HG03095 (cell line): Measurements from ENCODE around the gene INPP5B.
"Not testable (repeated sequence)": the region's sequence is repeated elsewhere in the genome, so short reads cannot be mapped to it uniquely, and the experiment has no call there.

Experiments
- ATAC-seq: cut with Tn5 transposase; IDR thresholded peaks from one replicate; pipeline ENCODE4 v1.9.1; 2021; ENCODE audit warnings: moderate library complexity; ENCODE audit not compliant: unreplicated experiment

Gene INPP5B

DNA sequence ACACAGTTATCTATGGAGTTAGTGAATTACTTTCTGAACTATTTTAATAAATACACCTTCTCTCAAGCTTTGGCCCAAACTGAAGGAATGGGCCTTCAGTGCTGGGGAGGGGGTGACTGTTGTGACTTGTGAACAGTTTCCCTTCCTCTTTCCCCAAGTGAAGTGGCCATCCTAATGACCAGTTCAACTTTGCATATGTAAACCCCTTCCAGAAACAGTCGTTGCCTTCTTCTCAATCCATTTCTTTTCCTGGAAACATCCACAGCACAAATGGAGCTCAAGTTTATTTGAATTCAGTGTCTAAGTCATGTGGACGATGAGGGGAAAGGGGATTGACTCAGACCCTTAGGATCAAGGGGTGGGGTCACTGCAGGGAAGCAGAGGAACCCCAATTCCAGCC, 1.3 kb upstream of the INPP5B start:
- ATAC-seq, result no peak

DNA sequence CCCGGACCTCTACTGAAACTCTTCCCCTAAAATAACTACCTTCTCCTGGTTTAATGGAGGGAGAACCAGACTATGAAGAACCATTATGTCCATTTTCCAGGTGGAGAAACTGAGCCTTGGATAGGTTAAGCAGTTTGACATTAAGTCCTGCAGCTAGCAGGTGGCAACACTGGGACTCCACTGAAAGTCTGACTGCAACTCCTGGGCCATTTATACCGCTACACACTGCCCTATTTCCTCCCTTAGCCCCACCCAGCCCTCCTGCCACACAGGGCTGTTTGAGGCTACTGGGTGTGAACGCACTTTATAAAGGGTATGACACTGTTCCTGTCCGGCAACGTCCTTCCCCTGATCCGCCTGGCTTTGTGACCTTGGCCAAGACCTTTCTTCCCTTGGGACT, 511 bp upstream of the INPP5B start:
- ATAC-seq, result no peak

DNA sequence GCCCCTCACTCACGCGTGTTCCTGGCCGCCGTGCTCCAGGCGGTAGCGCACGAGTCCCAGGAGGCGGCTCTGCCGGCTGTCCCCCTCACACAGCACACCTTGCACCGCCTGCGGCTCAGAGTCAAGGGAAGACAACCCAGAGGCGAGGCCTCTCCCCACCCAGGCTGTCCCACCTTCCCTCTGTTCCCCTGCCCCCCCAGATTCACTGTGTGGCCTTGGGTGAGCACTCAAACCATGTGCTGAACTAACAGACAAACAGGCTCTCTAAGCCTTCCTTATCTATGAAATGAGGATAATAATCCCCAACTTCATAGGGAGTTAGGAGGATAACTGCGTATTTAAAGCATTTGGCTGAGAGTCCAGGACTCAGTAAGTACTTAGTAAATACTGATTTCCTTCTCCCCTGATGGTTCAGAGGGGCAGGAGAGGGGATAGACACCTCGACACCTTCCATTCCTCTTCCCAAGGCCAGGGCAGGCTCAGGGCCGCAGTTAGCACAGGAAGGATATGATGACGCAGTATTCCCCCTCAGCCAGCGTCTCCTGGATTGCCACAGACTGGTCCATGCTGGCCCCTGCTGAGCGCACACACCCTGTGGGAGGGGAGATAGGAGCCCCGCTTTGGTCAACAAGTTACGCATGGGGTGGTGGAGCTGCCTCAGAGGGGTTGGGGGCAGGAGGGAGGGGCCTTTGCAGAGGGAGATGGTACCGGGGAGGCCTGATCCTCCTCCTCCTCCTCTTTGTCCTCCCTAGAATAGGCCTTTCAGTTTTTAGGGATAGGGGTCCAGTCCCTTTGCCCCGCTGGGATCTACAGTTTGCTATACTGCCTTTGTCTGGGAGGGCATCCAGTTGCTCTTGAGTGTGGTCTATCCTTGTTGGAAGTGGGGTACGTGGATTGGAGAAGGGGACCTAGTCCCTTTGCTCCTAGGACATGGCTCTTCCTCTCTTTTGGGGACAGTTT, 830 bp downstream of the INPP5B start:
- peak; percentile 18 for ATAC-seq

DNA sequence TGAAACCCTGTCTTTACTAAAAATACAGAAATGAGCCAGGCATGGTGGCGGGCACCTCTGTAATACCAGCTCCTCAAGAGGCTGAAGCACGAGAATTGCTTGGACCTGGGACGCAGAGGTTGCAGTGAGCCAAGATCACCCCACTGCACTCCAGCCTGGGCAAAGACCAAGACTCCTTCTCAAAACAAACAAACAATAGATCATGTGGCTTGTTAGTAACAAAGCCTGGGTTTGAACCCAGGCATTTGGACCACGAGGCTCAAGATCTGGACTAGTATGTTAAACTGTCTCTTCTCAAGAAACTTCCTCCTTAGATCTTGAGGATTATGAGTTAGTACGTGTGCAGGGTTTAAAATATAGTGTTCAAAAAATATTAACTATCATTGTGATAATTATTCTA, 1.6 kb downstream of the INPP5B start:
- no peak for ATAC-seq

DNA sequence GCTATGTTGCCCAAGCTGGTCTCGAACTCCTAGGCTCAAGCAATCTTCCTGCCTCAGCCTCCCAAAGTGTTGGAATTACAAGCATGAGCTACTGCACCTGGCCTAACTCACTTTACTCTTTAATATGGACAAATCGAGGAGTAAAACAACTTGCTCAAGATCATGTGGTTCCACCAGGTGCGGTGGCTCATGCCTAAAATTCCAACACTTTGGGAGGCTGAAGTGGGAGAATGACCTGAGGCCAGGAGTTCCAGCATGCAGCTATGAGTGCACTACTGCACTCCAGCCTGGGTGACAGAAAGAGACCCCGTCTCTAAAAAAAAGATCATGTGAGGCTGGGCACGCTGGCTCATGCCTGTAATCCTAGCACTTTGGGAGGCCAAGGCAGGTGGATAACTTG, 2.0 kb downstream of the INPP5B start:
- ATAC-seq, result no peak

DNA sequence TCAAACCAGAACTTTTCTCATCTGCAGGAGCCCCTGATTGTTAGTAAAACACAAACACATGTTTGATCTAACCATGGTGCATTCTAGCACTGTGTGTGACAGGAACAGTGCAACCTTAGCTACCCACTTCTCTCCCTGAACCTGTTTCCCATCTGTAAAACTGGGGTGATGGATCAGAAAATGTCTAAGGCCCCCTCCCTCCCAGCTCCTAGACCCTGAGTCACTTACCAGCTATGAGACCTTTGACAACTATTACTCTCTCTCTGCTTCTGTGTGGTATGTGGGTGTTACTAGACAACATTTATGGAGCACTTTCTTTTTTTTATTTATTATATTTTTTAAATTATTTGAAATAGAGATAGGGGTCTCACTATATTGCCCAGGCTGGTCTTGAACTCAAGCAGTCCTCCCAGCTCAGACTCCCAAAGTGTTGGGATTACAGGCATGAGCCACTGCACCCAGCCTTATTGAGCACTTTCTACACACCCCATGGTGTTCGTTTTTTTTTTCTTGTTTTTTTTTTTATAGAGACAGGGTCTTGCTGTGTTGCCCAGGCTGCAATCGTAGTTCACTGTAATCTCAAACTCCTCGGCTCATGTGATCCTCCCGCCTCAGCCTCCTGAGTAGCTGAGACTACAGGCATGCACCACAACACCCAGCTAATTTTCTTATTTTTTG, 2.6 kb downstream of the INPP5B start:
- ATAC-seq, result no peak

DNA sequence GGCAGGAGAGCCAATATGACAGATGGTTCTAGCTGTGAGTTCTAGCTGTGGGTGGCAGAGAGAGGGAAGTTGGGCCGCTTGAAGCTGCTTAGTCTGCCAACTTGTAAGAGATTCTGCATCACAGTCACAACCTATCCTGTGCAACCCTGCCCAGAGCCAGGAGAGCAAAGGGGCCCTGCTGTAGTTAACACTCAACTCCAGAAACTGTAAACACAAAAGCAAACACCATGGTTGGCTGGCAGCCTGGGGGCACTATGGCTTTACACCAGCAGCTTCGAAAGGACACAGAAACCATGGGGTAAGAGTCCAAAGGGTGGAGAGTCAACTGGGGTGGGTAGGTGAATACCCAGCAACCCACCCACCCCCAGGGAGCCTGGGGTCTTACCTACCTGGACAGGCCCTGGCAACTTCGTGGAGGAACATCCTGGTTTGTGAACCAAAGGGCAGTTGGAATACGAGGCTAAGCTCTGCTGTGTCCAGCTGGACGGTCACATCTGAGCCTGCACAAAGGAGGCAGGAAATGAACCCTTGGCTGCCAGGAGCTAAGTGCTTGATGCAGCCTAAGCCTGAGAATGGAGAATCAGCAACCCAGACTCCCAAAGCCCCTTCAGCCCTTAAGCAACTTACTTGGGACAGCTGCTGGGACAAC, 6.4 kb downstream of the INPP5B start:
- no peak for ATAC-seq

DNA sequence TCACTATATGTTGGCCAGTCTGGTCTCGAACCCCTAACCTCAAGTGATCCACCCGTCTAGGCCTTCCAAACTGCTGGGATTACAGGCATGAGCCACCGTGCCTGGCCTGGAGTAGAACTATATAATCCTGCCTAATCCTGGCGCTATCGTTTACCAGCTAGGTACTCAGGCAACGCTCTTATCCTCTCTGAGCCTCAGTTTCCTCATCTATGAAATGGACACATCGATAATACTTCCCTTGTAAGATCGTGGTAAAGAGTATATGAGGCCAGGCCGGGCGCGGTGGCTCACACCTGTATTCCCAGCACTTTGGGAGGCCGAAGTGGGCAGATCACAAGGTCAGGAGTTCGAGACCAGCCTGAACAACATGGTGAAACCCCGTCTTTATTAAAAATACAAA, 10.1 kb downstream of the INPP5B start:
- not testable (repeated sequence) for ATAC-seq

DNA sequence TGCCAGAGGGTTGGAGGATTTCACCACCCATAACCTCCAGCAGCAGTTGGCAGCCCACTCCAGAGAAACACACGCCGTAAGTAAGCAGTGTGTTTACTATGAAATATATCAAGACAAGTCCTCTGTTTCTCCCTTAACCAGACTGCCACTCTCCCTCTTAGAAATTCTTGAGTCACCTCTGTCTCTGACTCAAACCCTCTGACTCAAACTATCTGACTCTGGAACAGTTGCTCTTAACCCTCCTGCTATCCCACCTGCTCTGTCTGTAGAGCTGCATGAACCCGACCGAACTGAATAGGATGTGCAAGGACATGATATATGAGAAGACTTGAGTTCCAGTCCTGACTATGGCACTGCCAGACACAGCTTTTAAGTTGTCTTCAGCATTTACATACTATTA, 14.1 kb downstream of the INPP5B start:
- no peak for ATAC-seq

DNA sequence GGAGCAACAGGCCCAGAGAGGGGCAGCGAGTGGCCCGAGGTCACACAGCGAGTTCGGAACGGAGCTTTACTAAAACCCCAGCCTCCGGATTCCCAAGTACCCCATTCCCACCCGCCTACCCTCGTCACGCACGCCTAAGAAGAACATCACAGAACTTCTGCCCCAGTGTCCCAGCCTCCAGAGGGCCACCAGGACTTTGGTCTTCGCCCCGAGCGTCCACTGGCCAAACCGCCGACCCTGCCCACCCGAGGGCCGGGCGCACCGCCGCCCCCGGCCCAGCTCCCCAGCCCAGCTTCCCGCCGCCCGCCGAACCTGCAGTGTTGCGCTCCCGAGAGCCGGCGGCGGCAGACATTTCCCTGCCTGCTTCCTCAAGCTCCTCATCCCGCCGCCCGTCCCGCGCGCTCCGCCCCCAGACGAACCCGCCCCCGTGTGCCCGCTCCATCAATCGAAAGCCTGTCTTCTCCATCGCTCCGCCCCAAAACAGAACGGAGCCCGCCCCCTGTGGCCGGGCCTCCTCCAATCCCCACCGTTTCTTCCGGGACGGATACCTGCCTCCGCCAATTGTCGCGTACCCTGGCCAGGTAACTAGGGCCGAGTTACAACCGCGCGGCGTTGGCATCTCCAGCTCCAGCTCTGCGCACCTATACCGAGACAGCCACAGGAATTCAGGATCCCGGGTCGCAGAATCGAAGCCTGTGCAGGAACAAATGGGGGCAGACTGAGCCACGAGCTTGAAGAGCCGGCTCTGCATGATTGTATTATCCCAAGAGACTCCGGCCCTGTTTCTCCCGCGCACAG, 15.3 kb downstream of the INPP5B start:
- peak; percentile 92 for ATAC-seq

DNA sequence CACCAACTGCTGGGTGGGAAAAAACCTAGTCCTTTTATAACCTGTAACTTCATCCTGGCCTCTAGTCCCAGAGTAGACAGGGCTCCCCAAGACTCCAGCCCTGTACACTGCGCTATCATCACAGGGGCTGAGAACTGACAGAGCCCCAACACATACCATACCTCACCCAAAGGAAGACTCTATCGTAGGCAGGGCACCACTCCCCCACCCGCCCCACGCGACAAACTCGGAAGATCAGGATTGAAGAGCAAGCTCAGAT, 15.8 kb downstream of the INPP5B start:
- ATAC-seq, result no peak

DNA sequence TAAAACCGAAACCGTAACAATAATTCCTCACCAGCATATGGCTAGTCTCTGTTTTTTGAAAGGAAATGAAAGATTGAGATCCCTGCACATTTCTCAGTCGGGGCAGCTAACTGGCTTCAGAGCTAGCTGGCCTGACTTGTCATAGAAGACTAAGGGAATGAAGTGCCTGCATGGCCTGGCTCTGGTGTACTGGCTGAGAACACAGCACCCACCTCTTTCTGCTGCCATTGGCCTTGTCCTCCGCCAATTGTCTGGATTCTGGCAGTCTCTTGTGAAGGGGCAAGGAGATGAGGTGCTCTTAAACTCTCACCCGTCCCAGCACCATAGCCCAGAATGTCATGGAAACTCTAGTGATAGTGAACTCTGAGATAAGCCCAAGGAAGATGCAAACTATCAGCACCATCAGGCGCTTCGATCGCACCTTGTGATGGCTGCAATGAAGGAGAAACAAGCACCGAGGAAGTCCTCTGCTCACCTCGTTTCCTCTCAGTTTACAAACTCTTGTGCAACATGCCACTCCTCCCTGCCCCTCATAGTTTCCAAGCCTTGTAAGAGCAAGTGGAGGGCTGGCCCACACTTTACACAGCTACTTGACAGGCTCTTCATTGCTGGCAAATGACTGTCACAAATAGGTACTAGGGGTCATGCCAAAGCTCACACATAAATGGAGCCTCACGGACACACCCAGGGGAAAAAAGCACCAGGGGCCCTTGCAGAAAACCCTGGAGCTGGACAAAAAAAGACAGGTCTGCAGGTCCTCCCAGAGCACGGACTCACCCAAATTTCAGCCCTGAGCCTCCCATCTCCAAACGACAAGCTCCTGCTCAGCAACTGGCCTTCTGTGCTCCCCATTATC, 16.4 kb downstream of the INPP5B start:
- no peak for ATAC-seq

DNA sequence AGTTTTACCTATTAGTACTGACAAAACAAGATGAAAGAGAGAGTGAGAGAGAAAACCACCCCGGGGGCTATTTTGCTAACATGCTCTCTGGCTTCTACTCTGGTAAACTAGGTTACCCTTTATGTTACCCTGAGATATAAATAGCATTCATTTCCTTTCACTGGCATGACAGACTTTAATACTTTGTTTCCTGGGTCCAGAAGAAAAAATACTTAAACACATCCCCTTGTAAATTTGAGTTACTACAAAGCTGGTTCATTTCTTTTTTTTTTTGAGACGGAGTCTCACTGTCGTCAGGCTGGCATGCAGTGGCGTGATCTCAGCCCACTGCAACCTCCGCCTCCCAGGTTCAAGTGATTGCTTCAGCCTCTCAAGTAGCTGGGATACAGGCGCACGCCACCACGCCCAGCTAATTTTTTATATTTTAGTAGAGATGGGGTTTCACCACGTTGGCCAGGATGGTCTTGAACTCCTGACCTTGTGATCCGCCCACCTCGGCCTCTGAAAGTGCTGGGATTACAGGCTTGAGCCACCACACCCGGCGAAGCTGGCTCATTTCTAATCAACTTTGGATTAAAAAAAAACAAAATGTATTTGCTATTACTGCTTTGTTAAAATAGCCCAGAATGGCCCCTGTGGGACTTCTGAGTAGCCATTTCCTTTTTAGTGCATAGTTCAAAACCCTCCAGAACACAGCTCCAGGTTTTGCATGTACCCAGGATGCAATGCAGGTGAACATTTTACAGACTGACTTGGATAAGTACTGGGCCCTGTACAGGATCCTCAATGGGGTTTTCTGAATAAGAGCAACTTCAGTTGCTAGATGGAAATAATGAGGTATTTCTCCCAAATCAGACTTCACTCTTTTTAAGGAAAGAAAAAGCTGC, 20.6 kb downstream of the INPP5B start:
- ATAC-seq, result peak; percentile 46

DNA sequence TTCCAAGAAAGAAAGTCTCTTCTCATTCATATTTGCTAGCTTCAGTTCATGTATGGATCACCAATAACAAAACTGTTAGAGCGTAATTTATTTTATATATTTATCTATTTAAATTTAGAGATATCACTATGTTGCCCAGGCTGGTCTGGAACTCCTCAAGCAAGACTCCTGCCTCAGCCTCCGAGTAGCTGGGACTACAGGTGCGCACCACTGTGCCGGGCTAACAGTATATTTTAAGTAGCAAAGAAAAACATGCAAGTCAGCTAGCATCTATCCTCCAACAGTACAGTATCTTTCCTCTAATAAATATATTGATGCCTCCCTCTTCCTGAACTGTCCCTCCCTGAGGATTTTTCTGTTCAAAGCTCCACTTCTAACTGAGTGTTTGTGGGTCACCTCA, 21.5 kb downstream of the INPP5B start:
- no peak for ATAC-seq

DNA sequence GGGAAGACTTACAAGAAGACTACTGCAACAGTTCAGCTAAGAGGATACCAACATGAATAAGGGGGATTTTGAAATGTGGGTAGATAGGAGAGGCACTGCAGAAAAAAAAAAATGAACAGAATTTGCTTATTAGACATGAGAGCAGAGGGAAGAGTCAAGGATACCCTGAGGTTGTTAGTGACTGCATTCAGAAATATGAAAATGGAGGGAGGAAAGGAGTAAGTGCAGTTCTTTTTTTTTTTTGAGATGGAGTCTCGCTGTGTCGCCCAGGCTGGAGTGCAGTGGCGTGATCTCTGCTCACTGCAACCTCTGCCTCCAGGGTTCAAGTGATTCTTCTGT, 23.3 kb downstream of the INPP5B start:
- ATAC-seq, result no peak

DNA sequence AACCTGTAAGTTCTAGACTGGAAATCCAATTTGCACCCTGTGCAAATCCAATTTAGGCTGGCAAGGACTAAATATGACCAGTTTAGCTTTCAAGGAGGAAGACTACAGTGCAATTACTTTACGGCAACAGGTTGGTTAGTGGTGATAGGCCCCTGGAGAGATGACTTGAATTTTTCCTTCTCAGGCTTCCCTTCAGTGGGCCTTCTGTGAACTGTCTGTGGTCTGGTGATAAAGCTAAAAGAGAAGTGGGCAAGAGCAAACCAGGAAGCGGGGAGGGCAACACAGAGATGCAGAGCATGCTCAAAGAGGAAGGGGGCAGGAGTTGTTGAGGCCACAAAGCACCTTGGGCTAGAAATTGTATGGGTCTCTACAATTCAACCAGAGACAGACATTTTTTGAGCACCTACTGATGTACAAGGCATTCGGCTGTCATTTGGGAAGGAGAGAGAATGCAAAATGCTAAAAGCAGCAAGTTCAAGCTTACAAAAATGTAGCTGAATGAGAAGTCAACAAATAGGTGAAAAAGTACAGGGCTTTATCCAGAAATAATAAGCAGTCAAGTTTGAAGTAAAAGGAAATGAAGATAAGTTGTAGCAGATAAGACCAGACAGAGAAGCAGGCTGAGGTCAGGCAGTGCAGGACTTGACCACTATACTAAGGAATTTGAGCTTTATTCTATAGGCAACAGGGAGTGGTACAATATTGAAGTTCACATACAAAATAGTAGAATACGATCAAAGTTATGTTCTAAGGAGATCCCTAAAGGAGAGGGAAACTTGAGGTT, 23.9 kb downstream of the INPP5B start:
- ATAC-seq, result peak; percentile 60

DNA sequence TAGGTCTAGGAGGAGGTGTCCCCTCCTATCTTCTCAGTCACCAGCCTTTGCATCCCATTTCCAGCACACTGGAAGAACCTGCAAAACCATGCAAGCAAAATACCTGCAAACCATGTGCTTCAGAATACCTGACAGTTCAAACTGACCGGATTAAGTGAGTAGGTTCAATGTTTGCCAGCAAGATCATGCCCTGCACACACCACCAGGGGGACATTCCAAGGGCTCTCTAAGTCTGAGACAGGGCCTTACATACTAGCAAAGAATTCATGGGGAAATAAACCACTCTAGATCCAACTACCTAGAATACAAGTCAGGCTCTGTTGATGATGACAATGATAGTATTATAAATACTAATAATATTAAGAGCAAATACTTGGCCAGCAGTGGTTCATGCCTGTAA, 27.6 kb downstream of the INPP5B start:
- no peak for ATAC-seq

DNA sequence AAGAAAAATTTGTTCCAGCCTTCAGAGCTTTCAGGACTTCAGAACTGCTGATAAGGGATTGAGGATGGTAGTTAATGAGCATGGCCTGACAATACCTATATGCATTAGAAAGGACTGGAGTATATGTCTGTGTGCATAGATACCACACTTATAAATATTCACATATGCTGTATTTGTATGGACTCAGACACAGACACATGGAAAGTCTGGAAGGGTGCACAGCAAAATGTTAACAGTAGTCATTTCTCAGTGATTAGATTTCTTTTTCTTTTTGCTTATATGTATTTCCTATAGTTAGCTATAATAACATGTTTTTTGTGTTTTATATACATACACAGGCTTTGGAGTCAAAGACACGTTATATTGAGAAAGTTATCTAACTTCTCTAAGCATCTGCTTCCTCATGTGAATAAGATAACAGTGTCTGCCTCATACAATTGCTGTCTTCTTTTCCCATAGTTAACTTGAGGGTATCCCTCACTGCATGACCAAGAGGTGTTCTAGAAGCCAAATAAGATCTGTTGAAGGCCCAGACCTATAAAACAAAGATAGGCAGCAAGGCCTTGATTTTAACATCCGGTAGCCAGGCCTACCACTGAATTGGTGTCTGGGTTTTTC, 31.3 kb downstream of the INPP5B start:
- no peak for ATAC-seq
